ENCODE measurements around the gene CTPS2. TPM values are rescaled to one million over a fixed set of nuclear protein-coding genes. Genes with fewer than 3 reads are reported as not detected.

The CTPS2 gene
- total and polyA plus RNA-seq, 2 experiments from 2014 or later, result 10.4 to 35.5 TPM

- H3F3A ChIP-seq (replicated peaks; ENCODE audit: low read depth), result peaks cover 7% of the 10 kb centered on the region; the same call in 1 of the 2 replicates
- no peak overlapping the region for H3K27ac ChIP-seq (ENCODE audit: low read depth)
- H3K36me3 ChIP-seq (ENCODE audit: insufficient read depth), result no peaks in the 10 kb centered on the region
- no peak overlapping the region for H3K4me3 ChIP-seq
- no peaks in the 10 kb centered on the region for H3K79me2 ChIP-seq (replicated peaks; ENCODE audit: insufficient read depth)
- no peak overlapping the region for H3K27ac Mint-ChIP-seq
- H3K9me3 Mint-ChIP-seq, result no peaks in the 10 kb centered on the region
- ATAC-seq (no peak), DNase-seq (ENCODE audit: low spot score) (no peak)
- no peaks in the 10 kb centered on the region for H3K27me3 ChIP-seq (ENCODE audit: insufficient read depth)
- peaks cover 67% of the 10 kb centered on the region for H3K36me3 Mint-ChIP-seq (ENCODE audit: low read depth)
- H2AFZ ChIP-seq, result no peak overlapping the region
- TF ChIP-seq NANOG (IDR thresholded peaks at IDR 0.05; ENCODE audit: borderline replicate concordance), result no peak
- no peak for TF ChIP-seq ETS1 (IDR thresholded peaks at IDR 0.05)
- no peak for TF ChIP-seq STAT1 (IDR thresholded peaks at IDR 0.05; ENCODE audit: unreplicated experiment)
- no peak for TF ChIP-seq POLR2AphosphoS5 (IDR thresholded peaks at IDR 0.05; ENCODE audit: low read depth)
- TF ChIP-seq ZNF462 (CRISPR knock-in tag; IDR thresholded peaks at IDR 0.05), result no peak
- no peak for TF ChIP-seq CREB1 (CRISPR knock-in tag; IDR thresholded peaks at IDR 0.05; ENCODE audit: low read depth)
- no peak for TF ChIP-seq REST (IDR thresholded peaks at IDR 0.05; ENCODE audit: unreplicated experiment)
- TF ChIP-seq EZH2phosphoT487 (IDR thresholded peaks at IDR 0.05; ENCODE audit: unreplicated experiment), result no peak
- TF ChIP-seq ZNF114 (CRISPR knock-in tag; IDR thresholded peaks at IDR 0.05), result no peak
- no peak for TF ChIP-seq ZNF331 (CRISPR knock-in tag; IDR thresholded peaks at IDR 0.05; ENCODE audit: low read depth)
- no peak for TF ChIP-seq JUNB (IDR thresholded peaks at IDR 0.05; ENCODE audit: unreplicated experiment)
- no peak for TF ChIP-seq CTCF (conservative IDR thresholded peaks at IDR 0.05; ENCODE audit: low read depth in 2 of 2)
- H3K4me2 ChIP-seq, result no peak overlapping the region
- no peaks in the 10 kb centered on the region for H3K9me2 ChIP-seq (ENCODE audit: insufficient read depth)
- H4K20me1 ChIP-seq (replicated peaks; ENCODE audit: insufficient read depth), result no peaks in the 10 kb centered on the region
- peaks cover 6% of the 10 kb centered on the region; the same call in 1 of the 2 replicates for H3K4me1 ChIP-seq (ENCODE audit: insufficient read depth)
- H3K4me1 Mint-ChIP-seq, result peaks cover 11% of the 10 kb centered on the region
- peaks cover 2% of the 10 kb centered on the region for H3K27me3 Mint-ChIP-seq (ENCODE audit: insufficient read depth, low read depth, poor library complexity)
- no peak overlapping the region for H3K4me3 Mint-ChIP-seq
These were observed 95.1 kb downstream of the CTPS2 start for GRCh38 chrX:16617382-16617781.
